GM21423 (cell line): ENCODE measurements around the gene OR52E5.

Source experiments
- ATAC-seq: cut with Tn5 transposase; IDR thresholded peaks from one replicate; pipeline ENCODE4 v1.9.1; 2021; ENCODE audit warnings: mild to moderate bottlenecking, moderate library complexity; ENCODE audit not compliant: unreplicated experiment

Gene OR52E5

DNA sequence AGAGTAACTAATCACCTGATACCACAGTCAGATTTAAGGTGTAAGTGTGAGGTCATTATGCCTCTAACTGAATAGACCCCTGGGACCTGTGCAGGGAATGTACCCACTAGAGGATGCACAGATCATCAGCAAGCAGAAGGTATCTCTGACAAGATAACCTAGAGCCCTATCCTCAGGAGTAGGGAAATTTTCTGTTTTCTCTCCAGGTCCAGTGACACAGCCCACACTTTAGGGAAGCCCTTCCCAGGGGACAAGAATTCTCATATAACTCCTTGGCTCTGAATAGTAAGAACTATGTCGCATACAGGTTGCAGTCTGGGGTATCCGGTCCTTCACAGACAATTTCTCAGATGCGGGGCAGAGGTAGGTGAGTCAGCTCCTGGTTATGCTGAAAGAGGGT is at the start of gene OR52E5:
OR52E5 (plus strand) TSS at position 301 of the 400 bp plus-strand sequence. CDS start 7,569 bp downstream, outside the sequence.
- ATAC-seq = no peak

DNA sequence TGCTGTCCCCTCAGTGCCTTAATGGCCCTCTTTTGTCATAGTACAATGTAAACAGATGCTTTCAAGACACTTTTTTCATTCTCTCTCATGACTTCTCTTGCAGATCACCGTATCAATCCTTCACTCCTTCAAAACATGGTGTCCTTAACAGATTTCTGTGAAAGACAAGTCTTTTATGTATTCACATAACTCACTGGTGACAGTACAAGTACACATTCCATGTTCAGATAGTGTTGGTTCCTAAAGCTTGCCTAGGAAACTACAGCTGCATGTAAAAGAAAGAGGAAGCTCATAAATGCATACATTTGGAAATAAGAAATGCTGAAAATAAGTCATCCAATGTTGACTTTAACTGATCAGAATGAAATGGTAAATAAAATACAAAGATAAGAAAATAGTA is 46.3 kb upstream of the OR52E5 start:
- ATAC-seq = no peak

DNA sequence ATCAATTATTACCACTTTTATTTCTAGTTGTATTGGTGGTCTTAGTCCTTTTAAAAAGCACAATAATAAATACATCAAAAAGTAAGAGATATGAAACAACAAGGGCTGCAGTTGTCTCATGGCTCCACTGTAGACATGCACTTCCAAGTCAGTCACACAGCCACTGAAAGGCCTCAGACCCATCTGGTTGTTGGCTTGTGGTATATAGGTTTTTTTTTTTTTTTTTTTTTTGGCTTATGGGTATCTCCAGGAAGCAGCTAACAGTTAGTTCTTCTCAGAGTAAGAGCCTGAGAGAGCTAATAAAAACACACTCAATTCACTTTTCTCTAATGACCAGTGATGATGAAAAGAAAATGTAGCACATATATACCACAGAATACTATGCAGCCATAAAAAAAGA is 45.3 kb upstream of the OR52E5 start:
- no peak for ATAC-seq

DNA sequence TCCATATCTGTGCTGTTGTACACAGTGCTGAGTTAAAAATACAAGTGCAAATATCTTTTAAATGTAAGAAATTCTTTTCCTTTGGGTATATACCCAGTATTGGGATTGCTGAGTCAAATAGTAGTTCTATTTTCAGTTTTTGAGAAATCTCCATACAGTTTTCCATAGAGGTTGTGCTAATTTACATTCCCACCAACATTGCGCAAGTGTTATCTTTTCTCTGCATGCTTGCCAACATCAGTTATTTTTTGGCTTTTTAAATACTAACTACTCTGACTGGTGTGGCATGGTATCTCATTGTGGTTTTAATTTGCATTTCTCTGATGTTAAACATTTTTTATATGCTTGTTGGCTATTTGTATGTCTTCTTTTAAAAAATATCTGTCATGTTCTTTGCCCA is 42.0 kb upstream of the OR52E5 start:
- no peak for ATAC-seq

DNA sequence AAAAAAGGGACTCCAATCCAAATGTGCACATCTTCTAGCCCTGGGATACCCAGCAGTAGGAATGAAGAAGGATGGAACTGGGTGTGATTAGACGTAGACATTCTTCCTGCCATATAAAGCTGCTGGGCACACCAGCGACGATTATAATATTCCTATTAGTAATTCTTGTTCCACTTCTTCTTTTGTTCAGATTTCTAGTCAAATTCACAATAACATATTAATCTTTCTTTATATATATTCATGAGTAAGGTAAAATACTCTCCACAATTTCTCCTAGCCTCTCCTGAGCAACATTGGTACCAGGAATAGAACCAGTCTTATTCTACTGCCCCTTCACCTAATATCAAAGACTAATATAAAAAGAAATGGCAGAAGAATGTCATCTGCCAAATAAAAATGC is 35.4 kb upstream of the OR52E5 start, which contains the start of gene OR52E8:
OR52E8 (minus strand) TSS at position 101 of the 400 bp plus-strand sequence; CDS start at position 101, 0 bp downstream.
- no peak for ATAC-seq

DNA sequence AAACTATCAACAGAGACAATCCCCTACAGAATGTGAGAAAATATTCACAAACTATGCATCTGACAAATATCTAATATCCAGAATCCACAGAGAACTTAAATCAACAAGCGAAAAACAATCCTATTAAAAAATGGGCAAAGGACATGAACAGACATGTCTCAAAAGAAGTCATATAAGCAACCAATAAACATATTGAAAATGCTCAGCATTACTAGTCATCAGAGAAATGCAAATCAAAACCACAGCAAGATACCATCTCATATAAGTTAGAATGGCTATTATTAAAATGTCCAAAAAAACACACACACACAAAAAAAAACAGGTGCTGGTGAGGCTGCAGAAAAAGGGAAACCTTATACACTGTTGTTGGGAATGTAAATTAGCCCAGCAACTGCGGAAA is 27.2 kb upstream of the OR52E5 start:
- no peak for ATAC-seq

DNA sequence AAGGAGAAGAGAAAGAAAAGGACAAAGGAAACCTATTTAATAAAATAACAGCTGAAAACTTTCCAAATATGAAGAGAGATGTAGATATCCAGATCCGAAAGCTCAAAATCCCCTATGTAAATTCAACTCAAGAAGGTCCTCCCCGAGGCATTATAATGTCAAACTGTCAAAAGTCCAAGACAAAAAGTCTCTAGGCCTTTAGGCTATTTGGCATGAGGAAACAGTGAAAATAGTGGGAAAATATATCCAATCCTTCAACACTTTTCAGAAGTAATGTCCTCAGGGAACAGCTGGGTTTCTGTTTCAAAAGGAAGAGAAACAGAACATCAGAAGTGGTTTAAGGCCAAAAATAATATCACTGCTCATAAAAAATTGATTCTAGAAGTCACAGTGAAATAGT is 14.4 kb upstream of the OR52E5 start:
- no peak for ATAC-seq

DNA sequence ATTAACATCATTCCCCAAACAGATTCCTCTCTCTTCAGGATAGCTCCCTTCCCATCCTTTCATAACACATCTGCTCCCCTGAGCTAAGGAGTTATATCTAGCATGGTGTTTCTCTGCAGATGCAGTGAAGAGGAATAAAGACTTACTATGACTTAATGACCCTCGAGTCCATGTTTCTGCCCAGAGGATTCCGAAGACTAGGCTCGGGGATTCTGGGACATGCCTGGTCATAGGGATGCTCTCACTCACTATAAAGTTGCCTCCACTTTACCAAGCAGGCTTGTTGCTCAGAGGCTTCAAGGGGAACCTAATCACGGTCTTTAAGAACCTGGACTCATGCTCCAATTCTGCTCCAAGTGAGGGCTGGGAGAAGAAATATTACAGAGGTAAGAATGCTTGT is 12.7 kb upstream of the OR52E5 start, which contains the start of gene OR52E4:
OR52E4 (plus strand) TSS at position 301 of the 400 bp plus-strand sequence. CDS start 3,664 bp downstream, outside the sequence.
- ATAC-seq = no peak

DNA sequence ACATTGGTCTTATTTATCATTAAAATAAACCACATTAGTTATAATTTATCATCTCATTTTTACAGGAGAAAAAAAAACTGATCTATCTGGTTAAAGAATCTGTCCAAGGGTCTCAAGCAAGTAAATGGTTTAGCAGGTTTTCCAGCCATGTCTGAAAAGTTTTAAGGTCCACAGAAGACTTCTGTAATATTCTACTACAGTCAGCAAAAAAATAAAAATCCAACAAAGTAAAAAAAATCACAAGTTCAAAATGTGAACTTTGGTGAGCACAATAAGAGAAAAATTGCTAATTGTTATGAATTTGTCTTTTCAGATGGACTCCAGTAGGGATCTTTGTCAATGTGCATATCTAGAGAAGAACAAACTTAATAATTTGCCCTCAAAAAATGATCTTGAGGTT is 11.3 kb upstream of the OR52E5 start:
- no peak for ATAC-seq

DNA sequence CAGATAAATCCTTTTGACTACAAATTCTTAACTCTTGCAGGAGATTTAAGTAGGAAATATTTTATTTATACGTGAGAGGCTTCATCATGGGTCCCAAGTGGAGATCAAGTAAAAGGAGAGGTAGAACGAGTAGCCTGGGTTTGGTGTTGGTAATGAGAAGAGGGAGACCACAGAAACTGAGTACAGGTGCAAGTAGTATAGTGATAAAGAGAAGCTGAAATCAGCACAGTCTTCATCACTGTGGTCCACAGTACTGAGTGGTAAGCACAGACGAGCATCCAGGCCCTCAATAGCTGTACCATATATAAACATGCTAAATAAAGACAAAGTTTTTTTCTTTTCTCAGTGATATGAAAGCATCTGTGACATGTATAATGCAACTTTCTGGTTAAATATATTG is 5.8 kb upstream of the OR52E5 start:
- ATAC-seq = no peak

DNA sequence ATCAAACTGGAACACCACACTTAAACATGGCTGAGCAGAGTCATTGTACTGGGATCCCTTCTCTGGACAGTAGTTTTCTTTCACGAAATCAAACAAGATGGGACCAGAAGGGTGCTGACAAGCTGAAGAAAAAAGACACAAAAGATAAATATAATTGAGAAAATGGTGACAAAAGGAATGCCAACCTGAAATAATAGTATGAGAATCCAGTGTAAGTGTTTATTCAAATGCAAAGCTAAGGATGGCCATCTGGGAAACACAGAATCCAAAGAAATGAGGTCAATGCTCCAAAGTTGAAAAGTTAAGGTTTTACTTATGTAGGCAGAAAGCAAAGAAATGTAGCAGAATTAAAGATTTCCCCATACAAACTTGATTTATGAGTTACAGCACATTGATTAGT is 5.3 kb upstream of the OR52E5 start:
- no peak for ATAC-seq

DNA sequence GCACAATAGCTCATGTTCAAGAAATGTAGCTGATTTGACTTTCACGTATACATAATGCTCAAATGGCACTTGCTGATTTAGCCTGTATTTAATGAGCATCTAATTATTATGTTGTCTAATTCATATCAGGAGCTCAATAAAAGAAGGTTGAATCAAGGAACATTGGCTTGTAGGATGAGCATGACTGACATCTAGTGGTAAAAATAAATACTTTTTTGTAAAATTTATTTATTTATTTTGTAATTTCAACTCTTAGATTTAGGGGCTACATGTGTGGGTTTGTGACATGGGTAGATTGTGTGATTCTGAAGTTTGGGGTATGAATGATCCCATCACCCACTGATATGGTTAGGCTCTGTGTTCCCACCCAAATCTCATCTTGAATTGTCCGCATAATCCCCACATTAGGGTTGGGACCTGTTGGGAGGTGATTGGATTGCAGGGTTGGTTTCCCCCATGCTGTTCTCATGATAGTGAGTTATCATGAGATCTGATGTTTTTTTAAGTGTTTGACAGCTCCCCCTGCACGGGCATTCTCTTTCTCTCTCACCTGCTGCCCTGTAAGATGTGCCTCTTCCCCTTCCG is 1.7 kb upstream of the OR52E5 start:
- ATAC-seq = no peak

DNA sequence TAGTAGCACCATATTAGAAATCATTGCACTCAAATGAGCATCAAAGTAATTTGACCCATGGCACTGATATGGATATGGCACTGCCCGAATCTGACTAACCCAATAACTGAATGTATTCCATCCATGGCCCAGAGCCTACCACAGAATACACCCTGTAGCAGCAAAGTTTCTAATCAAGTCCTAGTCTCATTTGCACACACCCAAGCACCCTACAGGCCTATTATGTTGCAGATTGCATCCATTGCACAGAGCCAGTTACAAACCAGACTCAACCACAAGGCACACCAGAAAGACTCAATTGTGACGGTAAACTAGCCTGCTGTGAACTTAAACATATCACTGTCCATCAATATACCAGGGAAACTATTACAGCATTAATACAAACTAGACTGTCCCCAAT is 6.5 kb downstream of the OR52E5 start:
- no peak for ATAC-seq

DNA sequence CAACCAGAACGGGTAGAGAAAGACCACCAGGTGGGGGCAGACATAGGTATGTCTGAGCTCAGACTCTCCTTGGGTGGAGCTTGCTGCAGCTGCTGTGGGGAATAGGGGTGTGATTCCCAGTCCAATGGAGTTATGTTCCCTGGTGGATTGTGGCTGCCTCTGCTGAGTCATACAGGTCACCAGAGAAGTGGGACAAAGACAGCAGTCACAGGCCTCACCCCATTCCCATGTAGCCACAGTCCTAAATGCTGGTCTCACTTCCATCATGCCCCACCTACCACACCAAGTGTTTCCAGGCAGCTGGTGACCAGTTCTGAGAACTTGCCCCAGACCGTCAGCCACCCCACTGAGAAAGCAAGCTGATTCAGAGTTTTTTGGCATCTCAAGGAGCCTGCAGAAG is 17.5 kb downstream of the OR52E5 start:
- no peak for ATAC-seq

DNA sequence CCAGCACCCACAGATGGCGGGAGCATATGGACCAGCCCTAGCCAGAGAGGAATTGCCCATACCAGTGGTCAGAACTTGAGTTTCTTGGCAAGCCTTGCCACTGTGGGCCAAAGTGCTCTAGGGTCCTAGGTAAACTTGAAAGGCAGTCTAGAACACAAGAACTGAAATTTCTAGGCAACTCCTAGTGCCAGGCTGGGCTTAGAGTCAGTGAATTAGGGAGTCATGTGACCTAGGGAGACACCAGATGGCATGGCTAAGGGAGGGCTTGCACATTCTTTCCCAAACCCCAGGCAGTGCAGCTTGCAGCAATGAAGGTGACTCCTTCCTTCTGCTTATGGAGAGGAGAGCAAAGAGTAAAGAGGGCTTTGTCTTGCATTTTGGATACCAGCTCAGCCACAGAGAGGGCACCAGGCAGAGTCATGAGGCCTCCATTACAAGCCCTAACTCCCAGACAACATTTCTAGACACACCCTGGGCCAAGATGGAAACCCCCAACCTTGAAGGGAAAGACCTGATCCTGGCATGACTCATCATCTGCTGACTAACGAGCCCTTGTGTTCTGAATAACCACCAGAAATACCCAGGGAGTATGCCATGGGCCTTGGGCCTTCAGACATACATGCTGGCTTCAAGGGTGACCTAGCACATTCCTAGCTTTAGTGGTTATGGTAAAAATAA is 29.9 kb downstream of the OR52E5 start:
- peak; percentile 88 for ATAC-seq

DNA sequence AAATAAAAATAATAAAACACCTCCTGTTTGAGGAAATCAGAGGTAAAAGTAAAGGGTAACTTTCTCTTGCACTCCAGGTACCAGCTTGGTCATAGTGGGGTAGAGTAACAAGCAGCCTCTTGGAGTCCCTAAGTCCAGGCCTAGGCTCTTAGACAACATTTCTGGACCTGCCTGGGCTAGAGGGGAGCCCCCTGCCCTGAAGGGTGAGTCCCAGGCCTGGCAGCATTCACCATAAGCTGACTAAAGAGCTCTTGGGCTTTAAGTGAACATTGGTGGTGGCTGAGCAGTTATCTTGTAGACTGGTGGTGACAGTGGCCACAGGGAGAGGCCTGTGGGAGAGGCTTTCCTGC is 30.4 kb downstream of the OR52E5 start:
- ATAC-seq = peak; percentile 42

DNA sequence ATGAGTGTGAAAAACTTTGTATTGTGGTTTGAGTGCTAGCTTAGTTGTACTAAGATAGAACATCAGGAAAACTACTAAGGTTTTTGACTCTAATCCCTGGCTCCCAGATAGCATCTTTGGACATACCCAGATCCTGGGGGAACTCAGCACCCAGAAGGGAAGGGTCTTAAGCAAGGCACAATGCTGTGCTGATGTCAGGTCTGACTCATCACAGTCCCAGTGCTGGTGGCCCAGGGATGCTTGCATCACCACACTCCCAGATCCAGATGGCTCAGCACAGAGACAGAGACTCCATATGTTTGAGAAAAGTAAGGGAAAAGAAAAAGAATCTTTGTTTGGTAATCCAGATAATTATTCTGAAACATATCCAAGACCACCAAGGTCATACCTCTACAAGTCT is 30.8 kb downstream of the OR52E5 start:
- peak; percentile 29 for ATAC-seq

DNA sequence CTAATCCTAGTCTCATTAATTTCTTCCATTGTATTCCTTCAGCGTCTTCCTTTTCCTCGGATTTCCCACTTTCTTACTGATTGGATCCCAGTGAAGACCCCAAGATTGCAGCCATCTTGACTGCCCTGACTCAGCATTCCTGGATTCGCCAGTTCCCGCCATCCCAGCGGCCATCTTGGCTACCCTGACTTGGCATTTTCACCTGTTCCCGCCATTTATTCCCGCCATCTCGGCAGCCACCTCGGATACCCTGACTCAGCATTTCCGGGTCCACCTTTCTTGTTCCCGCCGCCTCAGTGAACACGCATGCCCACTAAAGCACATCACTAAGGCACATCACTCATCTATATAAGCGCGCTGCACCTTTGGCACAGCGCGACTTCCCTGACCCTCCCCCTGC is 35.3 kb downstream of the OR52E5 start:
- no peak for ATAC-seq

DNA sequence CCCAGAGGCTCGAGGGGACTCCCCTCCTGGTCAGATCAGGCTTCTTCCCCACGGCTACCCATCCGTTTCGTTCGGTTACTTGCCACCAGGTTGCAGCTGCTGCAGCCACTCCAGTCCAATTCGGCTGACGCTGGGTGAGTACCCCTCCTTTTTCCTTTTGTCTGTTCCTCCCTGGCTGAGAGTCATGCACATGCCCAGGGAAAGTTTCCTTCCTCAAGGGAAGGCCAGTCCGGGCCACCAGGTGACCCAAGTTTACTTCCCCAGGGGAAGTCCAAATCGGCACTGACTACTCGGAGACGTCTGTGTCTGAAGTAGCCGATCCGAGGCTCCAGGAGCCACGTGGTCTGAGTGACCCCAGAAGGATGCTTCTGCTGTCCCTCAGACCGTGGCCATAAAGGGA is 35.8 kb downstream of the OR52E5 start:
- no peak for ATAC-seq

DNA sequence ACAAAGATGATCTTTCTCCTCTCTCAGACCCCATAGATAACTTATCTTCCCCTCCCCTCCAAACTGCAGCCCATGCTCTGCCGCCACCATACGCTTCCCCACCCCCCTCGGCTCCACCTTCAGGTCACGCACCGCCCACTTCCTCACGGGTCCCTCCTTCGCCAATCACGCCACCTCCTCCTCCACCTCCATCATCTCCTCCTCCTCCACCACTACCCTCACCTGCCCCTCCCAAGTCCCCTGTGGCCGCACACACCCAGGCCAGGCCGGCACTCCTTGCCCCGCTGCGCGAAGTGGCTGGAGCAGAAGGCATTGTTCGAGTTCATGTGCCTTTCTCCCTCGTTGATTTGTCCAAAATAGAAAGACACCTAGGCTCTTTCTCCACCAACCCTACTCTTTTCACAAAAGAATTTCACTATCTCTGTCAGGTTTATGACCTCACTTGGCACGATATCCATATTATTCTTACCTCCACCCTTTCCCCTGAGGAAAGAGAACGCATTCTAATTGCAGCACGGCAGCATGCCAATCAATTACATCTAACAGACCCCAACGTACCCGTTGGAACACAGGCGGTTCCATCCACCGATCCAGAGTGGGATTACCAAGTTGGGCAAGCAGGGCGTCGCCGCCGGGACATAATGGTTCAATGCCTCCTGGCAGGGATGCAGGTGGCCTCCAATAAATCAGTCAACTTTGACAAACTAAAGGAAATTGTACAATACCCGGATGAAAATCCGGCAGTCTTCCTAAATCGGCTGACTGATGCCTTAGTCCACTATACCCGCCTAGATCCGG is 36.8 kb downstream of the OR52E5 start:
- no peak for ATAC-seq

DNA sequence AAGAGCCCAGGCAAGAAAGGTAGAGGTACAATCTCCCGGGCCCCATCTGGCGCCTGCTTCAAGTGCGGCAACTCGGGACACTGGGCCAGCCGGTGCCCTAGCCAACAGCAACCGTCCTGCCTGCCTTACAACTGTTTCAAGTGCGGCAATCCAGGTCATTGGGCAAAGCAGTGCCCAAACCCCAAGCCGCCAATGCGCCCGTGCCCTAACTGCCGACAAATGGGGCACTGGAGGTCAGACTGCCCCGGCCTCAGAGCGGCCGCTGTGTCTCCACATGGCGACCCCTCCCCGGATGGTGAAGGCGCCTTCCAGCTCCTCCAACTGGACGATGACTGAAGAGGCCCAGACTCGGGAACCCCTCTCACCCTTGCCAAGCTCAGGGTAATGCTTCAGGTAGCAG is 37.6 kb downstream of the OR52E5 start:
- ATAC-seq = no peak

DNA sequence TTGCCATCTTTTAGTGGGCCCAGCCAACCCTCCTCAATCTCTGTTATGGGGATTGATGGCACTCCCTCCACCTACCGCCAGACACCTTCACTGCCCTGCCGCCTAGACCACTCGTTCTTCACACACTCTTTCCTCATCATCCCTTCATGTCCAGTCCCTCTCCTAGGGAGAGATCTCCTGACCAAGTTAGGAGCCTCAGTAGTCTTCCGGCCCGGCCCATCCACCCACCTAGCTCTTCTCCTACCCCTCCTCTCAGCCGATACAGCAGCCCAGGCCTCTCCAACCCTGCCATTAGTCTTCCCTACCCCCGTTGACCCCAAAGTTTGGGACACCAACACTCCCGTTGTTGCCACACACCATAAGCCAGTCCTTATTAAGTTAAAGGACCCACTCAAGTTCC is 38.1 kb downstream of the OR52E5 start:
- no peak for ATAC-seq
